Fibroblast of lung (primary cell): Measurements from ENCODE around the gene KDM3A.

ENCODE experiments used
- EZH2 ChIP-seq: IDR thresholded peaks from 2 replicates; pipeline ENCODE4 v1.5.1; 2012; ENCODE audit warnings: low read length, control low read depth, mild to moderate bottlenecking; ENCODE audit errors: missing control alignments
- TF ChIP-seq, protein P1 (sequence below), 2 donors: IDR thresholded peaks in 1 of 2; conservative IDR thresholded peaks in 1 of 2; 1 replicate in 1 of 2; 2 replicates in 1 of 2; pipeline ENCODE4 v1.5.1; 2011 to 2012; ENCODE audit warnings: low read length in 2 of 2, control low read depth in 1 of 2, inconsistent platforms in 1 of 2, low read depth in 1 of 2, mild to moderate bottlenecking in 1 of 2

DNA sequence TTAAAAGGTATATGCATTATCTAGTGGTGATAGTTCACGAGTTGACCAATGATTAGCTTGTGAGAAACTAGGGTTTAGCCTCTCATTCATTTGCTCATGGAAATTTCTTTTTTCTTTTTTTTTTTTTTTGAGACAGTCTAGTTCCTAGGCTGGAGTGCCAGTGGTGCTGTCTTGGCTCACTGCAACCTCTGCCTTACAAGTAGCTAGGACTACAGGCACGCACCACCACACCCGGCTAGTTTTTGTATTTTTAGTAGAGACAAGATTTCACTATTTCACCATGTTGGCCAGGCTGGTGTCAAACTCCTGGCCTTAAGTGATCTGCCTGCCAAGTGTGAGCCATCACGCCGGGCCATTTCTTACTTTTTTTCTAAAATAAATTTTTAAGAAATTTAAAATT lies 14.0 kb downstream of the KDM3A start:
- TF ChIP-seq, protein P1, sequence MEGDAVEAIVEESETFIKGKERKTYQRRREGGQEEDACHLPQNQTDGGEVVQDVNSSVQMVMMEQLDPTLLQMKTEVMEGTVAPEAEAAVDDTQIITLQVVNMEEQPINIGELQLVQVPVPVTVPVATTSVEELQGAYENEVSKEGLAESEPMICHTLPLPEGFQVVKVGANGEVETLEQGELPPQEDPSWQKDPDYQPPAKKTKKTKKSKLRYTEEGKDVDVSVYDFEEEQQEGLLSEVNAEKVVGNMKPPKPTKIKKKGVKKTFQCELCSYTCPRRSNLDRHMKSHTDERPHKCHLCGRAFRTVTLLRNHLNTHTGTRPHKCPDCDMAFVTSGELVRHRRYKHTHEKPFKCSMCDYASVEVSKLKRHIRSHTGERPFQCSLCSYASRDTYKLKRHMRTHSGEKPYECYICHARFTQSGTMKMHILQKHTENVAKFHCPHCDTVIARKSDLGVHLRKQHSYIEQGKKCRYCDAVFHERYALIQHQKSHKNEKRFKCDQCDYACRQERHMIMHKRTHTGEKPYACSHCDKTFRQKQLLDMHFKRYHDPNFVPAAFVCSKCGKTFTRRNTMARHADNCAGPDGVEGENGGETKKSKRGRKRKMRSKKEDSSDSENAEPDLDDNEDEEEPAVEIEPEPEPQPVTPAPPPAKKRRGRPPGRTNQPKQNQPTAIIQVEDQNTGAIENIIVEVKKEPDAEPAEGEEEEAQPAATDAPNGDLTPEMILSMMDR (conservative IDR thresholded peaks at IDR 0.05 in 1 of 2, IDR thresholded peaks at IDR 0.05 in 1 of 2; ENCODE audit: low read depth in 1 of 2, low read length in 2 of 2): no peak
- no peak for TF ChIP-seq EZH2
